Keratinocyte (primary cell): Measurements from ENCODE around the gene MDM2.

Experiments used
- EZH2 ChIP-seq: IDR thresholded peaks from one replicate; pipeline ENCODE4 v1.6.1; 2012; ENCODE audit warnings: inconsistent platforms, mild to moderate bottlenecking, low read length, moderate library complexity
- TF ChIP-seq, protein P1 (sequence below), 3 experiments: IDR thresholded peaks in 1 of 3; conservative IDR thresholded peaks in 1 of 3; optimal IDR thresholded peaks in 1 of 3; 2 replicates in 2 of 3; 3 replicates in 1 of 3; pipeline versions ENCODE3 to v1.5.1; 2011; ENCODE audit warnings: low read length in 3 of 3, mild to moderate bottlenecking in 3 of 3, moderate library complexity in 2 of 3, control low read depth in 1 of 3, inconsistent platforms in 1 of 3; ENCODE audit not compliant: insufficient read depth in 2 of 3; ENCODE audit errors: extremely low read depth in 1 of 3

- TF ChIP-seq, protein P1, sequence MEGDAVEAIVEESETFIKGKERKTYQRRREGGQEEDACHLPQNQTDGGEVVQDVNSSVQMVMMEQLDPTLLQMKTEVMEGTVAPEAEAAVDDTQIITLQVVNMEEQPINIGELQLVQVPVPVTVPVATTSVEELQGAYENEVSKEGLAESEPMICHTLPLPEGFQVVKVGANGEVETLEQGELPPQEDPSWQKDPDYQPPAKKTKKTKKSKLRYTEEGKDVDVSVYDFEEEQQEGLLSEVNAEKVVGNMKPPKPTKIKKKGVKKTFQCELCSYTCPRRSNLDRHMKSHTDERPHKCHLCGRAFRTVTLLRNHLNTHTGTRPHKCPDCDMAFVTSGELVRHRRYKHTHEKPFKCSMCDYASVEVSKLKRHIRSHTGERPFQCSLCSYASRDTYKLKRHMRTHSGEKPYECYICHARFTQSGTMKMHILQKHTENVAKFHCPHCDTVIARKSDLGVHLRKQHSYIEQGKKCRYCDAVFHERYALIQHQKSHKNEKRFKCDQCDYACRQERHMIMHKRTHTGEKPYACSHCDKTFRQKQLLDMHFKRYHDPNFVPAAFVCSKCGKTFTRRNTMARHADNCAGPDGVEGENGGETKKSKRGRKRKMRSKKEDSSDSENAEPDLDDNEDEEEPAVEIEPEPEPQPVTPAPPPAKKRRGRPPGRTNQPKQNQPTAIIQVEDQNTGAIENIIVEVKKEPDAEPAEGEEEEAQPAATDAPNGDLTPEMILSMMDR (optimal IDR thresholded peaks at IDR 0.05 in 1 of 3, IDR thresholded peaks at IDR 0.05 in 1 of 3, conservative IDR thresholded peaks at IDR 0.05 in 1 of 3; ENCODE audit: extremely low read depth in 1 of 3, insufficient read depth in 2 of 3, low read length in 3 of 3) = no peak
- no peak for TF ChIP-seq EZH2
Observed at GRCh38 chr12:68761442-68761812, 46.5 kb upstream of the MDM2 start.
